CD4-positive, alpha-beta T cell treated with Interferon alpha-2 for 1 hour (primary cell): ENCODE results near the gene KLF13.

Experiments
- DNase-seq, 2 donors: peaks; one replicate each; pipeline ENCODE4 v3.0.0-alpha.2; 2020 to 2022

KLF13 gene

GRCh38 chr15:31333820-31334219 is 7.2 kb downstream of the KLF13 start:
- no peak for DNase-seq

GRCh38 chr15:31335989-31336592 is 9.5 kb downstream of the KLF13 start:
- no peak for DNase-seq

DNA sequence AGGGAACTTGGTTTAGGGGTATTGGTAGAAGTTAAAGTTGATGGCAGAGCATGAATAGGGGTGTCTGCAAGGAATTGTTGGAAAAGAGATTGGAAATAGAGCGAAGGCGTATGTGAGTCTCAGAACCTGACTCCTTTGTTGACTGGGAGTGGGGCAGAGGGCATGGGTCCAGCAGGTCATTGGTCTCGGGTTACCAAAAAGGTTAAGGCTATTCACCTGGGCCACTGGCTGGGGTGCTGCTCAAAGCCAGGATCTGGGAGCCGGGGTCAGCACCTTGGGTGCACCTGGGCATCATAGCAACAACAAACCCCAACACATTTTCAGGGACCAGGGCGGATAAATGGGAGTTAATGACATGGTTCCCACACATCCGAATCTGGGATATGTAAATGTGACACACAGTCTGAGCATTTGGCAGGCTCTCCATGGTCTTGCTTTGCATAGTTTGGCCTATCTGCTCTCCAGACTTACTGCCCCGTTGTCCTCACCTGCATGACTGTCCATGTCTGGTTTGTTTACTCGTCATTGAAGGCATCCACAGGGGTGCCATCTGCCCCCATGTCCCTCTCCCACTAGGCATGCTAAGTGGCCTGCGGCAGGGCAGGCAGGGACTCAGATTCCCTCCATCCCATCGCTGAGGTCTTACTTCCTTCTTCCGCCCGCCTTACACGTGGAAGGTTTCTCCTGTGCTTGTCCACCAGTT is 10.1 kb downstream of the KLF13 start:
- DNase-seq = no peak

- no peak for DNase-seq
Measured at GRCh38 chr15:31337352-31338031, 10.9 kb downstream of the KLF13 start.

GRCh38 chr15:31338318-31338878 is 11.8 kb downstream of the KLF13 start:
- no peak for DNase-seq

- peak; percentile 34 to 49 for DNase-seq
Measured at GRCh38 chr15:31338879-31339557, 12.4 kb downstream of the KLF13 start.

GRCh38 chr15:31339558-31339895 is 12.9 kb downstream of the KLF13 start:
- DNase-seq = no peak

DNA sequence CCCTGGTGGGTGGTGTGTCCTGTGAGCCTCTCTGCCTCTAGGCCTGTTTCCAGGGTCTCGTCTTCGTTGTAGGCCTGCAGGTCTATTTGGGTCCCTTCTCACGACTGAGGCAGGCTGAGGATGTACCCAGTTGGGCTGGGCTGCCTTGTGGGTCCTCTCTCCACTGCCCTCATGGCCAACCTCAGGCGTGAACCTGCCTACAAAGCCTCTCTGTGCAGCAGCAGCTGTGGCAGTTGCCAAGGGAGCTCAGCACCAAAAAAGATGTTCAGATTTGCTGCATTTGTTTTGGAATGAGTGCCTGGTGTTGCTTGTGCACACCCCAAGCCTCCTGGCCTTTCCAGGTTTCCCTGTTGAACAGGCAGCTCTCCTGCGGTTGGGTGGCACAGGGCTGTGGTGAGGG is 13.4 kb downstream of the KLF13 start:
- DNase-seq = no peak

GRCh38 chr15:31340592-31340991 is 14.0 kb downstream of the KLF13 start:
- DNase-seq = no peak

DNA sequence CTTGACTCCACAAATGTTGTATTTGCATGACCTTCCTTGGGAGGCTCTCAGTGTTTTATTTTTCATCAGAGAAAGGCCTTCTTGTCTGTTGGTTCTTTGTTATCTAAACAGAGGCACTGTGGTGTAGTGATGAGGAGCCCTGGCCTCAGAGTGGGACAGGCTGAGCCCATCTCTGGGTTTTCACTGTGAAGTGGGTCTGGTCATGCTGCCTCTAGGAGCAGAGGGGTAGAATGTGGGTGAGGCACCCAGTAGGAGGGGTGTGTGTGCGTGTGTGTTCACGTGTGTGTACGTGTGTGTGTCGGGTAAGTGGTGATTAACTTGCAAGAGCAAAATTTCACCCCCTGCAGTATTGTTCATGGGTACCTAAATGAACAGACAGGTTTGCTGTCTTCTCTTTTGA is 14.4 kb downstream of the KLF13 start:
- no peak for DNase-seq

DNA sequence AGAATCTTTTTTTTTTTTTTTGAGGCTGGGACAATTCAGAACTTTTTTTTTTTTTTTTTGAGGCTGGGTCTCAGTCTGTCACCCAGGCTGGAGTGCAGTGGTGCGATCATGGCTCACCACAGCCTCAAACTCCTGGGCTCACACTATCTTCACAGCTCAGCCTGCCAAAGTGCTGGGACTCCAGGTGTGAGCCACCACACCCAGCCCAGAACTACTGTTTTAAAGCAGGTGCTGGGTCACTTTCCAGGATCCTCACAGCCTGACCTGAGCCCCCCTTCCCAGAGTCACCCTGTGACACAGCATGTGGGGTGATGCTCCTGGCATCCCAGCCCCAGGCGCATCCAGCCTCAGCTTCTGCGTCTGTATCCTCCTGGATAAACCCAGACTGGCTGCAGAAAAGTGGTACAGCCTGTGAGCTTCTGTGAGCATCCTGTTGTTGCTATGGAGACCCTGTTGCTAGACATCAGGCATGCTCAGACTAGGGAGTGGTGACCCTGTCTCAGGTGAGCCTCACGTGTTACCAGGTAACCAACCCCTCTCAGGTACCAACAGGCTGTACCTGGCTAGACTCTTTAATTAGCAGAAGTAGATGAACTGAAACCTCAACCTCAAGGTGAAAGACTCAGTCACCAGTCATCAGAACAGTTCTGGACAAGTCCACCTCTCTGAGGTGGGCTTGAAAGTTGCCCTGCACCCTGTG is 15.0 kb downstream of the KLF13 start:
- peak in 1 of 2 donors; percentile 45 for DNase-seq

GRCh38 chr15:31342381-31342780 is 15.7 kb downstream of the KLF13 start:
- no peak for DNase-seq

DNA sequence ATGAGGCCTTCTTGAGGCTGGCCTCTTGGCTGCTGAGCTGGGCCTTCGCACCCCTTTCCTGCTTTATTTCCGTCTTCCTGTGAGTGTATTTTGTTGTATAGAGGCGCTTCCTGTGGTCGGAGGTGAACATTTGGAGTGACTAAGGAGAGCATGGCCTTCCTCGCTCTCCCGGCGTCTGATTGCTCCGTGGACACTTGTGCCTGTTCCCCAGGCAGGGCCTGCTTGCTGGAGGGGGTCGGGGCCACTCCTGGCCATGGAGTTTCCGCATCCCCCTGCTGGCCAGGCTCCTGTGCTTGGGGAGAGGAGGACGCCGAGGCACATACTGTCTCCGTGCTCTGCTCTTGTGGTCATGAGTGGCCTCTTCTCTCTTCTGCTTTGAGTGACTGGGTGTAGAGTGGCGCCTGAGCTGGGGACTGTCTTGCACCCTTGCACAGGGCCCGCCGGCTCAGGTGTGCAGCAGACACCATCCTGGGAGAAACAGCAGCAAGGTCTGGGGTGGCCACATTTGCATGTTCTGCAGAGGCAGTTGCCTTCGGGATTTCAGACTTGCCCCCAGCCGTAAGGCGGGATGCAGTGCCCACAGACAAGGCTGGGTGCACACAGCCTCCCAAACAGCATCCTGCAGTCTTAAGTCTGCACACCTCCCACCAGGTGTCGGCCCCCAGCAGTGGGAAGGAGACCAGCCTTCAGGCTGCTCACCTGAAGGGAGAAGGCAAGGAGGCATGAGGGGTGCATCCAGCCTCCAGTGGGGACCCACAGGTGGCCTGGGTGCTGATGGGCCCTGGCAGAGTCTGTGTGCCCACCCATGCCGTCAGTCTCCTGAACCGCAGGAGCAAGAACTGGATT is 16.4 kb downstream of the KLF13 start:
- no peak for DNase-seq

DNA sequence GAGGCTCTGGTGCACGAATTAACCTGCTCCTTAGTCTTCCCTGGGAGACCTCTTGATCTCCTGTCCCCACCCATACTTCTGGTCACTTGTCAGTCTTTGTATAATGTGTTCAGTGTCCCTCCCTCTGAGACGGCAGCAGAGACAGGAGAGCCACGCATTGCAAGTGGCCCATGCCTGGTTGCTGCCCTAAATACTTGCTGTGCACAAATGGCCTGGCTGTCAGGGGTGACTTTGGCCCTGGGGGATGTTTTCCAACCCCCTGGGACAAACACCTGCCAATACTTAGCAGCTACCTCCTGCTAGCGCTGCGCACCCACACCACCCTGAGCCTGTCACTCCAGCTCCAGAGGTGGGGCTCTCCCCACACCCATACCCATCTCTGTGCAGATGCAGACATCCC is 17.2 kb downstream of the KLF13 start:
- DNase-seq = no peak

DNA sequence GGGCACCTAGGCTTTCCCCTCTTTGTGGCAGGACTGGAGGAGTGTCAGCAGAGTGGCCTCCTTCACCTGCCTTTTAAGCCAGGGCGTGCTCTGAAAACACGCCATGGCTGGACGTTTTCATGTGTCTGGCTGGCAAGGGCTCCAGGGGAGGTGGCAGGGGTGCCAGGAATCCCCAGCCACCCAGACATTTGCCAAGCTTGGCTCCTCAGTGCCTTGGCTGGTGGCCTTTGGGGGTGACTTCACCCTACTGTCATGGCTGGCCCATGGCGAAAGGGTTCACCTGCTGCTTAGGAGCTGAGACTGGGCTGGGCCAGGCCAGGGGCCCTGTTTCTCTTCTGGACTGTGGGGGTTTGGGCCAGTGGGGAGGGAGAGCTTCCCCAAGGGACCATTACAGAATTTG is 17.6 kb downstream of the KLF13 start:
- DNase-seq = no peak

DNA sequence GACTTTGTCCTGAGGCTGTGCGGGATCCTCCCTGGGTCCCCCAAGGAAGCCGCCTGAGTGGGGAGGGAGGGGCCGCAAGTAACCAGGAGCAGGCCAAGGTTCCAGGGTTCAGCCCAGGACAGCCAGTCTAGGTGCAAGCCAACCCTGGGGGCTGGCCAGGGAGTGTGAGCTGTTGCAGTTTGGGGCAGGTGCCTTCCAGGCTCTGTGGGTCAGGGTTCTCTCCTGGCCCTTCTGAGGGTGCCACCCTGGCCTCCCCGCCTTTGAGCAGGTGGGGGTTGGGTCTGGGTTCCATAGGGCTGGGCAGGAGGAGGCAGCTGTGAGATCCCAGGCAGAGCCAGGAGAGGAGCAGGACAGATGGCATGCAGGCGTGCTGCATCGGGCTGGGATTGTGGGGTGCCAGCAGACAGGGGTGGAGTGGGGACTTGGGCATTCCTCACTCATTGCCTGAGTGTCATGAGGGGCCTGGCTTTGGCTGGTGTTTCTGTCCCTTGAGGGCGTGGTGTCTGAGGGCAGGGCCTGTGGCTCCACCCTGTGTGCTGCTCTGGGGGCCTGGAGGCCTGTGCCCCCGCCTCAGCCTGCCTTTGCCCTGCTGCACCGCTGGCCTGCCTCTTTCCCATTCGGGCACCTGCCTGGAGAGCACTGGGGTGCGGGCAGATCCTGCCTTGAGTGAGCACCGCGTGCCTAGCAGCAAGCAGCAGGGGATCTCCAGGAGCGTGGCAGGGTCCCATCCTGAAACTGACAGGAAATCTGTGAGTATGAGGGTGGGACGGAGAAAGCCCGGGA is 18.4 kb downstream of the KLF13 start:
- peak in 1 of 2 donors; percentile 40 for DNase-seq

GRCh38 chr15:31345606-31346366 is 19.2 kb downstream of the KLF13 start:
- DNase-seq = peak in 1 of 2 donors; percentile 56

DNA sequence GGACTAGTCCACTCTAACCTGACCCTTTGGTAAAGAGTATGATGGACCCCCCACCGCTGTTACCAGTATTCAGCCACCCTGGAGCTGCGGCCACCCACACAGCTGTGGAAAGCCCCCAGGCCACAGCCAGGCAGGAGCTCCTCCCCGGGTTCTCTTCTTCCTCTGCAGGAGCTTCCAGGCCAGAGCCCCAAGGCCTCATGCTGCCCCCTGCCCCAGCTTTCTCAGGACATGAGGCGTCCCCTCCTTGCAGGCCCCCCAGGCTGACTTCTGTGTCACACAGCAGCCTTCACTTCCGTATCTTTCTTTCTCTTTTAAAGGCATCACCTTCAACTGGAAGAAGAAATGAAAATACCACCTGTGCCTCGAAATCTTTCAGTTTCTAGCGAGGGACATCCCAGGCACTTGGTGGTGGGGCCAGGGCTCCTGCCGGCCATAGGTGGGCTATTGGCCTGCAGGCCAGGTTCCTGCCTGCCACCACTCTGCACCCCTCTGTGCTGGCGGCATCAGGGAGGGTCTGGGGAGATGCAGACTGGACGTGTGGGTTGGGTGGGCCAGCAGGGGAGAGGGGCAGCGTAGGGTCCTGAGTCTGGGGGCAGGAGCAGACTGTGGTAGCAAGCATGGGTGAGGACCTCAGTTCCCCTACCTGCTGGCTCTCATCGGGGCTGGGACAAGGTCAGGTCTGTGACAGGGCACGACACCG is 19.9 kb downstream of the KLF13 start:
- peak in 1 of 2 donors; percentile 46 for DNase-seq
